Stimulated activated CD4-positive, alpha-beta T cell treated with anti-CD3 and anti-CD28 coated beads, Interleukin-15, amount 100 ng/mL, for 24 hours (primary cell): ENCODE results near the gene NPTXR.
A peak's percentile ranks its signal among the peaks of the same experiment; 100 is the strongest.

Experiments used
- DNase-seq: peaks from one replicate; pipeline ENCODE4 v3.0.0-alpha.2; 2020

NPTXR gene

DNA sequence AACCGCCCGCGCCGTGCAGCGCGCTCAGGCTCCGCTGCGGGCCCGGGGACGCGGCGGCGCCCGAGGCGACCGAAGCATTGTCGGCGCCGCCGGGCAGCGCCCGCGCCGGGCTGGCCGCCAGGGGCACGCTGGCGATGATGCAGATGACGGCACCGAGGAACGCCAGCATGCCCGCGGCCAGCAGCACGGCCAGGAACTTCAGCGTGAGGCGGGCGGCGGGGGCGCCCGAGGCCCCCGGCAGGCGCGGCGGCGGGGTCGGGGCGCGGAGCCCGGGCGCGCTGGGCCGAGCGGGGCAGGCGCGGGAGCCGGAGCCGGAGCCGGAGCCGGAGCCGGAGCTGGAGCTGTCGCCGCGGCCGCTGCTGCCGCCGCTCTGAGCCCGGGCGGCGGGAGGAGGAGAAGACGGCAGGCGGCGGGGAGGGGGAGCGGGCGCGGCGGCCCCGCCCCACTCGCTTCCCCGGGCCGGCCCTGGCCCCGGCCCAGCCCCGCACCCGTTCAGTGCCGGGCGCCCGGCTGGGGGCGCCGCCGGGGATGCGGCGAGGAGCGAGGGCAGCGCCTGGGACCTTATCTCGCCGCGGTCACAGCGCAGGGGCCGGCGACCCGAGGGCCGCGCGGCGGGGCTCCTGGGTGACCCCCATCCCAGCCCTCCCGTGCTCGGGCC lies at the start of gene NPTXR:
TSS of gene NPTXR (minus strand) at position 372 of the 658 bp plus-strand sequence.
- DNase-seq: peak; percentile 60

DNA sequence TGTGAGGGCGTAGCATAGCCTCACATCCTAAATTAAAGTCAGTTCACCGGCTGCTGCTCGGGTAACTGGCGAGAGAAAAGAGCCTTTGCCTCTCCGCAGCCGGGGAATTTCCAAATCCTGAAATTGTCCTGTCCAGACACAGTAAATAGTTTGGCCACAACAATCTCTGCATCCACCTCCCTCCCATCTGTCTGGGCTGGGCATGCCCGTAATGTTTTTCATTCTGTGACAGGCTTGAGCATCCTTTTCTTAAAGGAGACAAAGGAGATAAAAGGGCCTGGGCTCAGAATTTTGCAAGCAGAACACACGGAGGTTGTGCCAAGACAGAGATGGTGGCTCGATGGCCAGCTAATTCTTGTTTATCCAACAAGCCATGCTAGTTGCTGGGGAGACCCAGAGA lies 47.4 kb upstream of the NPTXR start:
- DNase-seq: no peak

DNA sequence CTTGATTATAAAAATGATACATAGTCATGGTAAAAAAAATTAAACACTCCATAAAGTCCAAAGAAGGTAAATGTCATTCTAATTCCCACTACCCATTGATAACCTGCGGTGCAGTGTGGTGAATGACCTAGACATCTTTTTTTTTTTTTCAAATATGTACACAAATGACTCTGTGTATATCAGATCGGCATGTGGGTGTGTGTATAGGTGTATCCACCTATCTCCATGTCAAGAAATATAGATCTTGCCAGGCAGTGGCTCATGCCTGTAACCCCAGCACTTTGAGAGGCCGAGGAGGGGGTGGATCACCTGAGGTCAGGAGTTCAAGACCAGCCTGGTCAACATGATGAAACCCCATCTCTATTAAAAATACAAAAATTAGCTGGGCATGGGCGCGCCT lies 46.5 kb upstream of the NPTXR start:
- no peak for DNase-seq

DNA sequence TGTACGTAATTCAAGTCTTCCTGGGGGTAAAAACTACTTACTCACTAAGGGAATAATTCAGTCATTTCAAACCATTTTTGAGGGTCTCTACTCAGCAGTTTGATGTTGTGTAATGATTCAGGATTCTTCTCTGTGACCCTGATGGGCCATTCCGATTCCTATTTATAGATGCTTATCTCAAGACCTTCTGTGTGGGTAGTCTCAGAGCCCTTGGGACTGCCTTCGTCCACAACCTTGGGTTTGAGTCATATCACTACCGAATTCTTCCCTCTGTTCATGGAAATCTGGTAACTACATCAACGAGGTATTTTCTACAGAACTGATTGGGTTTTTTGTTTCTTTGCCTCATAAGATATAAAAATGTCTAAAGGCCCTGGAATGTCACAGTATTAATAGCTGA lies 42.5 kb upstream of the NPTXR start:
- no peak for DNase-seq

DNA sequence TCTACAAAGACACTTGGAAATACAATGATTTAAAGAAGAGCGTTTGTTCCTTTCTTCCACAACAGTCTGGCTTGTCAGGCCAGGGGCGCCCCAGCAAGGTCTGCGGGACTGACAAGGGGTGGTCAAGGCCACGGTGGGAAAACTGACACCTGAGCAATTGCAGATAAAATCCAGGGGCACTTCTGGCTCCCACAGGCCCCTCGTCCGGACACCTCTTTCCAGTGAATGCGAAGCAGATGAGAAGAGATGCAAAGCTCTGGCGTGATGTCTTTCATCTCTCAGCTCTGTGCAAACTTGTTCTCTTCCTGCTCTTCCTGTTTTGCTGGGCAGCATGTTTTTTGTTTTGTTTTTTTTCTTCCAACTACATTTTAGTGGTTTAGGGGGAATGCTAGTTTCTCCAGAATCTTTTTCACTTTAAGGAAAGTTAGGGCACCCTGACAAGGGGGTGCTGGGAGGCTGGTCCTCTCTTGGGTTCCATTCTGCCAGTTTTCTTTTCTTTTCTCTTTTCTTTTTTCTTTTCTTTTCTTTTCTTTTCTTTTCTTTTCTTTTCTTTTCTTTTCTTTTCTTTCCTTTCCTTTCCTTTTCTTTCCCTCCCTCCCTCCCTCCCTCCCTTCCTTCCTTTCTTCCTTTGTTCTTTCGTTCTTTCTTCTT lies 39.3 kb upstream of the NPTXR start:
- no peak for DNase-seq

DNA sequence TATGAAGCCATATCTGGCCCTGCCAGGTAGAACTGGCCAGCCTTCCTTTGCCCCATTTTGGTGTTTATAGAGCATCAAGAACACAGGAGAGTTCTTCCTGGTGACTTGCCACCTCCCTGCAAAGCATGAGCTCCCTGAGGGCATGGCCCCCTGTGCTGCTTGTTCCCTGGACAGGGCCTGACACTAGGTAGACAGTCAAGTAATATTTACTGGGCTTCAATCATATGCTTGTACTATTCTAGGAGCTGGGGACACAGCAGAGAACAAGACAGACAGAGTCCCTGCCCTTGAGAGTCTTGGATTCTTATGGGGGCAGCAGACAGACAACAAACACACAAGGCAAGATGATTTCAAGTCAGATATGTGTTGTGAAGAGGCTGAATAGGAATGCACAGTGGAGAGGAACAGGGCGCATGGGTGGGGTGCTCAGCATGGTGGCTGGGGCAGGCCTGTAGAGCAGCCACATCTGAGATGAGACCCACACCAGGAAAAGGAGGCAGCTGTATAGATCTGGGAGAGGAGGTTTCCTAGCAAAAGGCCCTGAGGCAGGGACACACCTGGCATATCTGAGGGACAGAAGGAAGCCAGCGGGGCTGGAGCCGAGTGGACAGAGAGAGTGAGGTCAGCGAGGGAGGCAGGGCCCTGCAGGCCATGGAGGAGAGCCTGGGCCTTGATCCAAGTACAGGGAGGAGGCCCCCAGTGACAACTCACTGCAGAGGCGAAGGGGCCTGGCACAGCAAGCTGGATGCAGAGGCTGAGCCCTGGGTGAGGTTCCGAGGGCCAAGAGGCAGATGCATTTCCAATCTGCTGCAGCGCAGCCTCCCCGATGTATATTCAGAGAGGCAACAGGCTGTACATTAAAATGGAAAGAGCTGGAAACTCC lies 38.4 kb upstream of the NPTXR start:
- DNase-seq: no peak

DNA sequence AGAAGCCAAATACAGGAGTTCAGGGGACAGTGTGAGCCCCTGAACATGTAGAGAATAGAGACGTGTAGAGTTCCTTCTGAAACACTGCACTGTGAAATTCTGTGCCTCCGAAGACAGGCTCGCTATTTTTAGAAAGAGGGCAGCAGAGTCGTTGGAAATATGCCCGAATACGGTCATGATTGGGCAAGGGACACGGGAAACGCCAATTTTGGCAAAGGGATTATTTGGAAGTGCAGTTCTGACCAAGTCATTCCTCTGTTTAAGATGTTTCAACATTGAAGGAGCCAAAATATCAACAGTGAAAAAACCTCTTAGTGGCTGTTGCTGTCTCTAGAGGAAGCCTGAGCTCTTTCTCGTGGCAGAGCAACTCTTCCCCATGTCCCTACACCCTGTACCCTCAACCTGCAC lies 37.6 kb upstream of the NPTXR start:
- DNase-seq: no peak

DNA sequence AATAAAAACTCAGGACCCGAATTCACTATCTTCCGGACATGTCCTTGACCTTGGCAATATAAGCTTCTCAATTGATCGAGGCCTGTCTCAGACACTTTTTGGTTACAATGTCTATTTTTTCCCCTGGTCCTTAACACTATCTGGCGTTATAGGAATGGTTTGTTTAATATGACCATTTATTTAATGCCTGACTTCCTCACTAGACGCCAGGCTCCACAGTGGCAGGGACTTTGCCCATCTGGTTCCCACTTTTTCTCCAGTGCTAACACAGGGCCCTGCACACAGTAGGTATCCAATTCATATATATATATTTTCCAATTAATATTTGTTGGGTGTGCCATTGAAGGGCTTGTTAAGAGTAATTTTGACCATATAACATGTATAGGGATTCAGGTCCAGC lies 36.1 kb upstream of the NPTXR start:
- no peak for DNase-seq

DNA sequence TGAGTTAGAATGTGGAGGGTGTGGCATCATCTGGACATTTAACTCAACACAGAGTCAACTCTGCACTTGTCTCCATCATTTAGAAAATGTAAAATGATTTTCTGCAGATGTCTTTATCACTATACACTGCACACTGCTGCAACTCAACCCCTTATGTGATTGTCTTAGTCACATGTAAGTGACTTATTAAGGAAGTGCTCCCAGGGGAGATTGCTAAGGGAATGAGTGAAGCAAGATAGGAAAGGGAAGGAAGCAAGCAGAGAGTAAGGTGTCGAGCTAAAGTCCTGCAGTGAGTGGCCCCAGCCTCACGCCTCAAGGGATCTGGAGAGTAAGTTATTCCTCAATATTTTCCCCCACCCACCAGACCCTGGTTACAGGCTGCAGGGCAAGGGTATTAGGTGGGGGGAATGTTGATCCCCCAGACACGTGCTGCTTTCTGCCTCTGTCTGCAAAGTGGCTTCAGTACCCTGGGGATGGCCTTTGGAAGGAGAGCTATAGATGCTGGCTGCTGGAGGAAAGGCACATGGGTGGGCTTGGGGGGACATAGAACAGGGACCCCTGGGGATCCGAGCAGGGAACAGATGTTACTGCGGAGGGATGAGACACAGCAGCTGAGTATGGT lies 35.4 kb upstream of the NPTXR start:
- no peak for DNase-seq

DNA sequence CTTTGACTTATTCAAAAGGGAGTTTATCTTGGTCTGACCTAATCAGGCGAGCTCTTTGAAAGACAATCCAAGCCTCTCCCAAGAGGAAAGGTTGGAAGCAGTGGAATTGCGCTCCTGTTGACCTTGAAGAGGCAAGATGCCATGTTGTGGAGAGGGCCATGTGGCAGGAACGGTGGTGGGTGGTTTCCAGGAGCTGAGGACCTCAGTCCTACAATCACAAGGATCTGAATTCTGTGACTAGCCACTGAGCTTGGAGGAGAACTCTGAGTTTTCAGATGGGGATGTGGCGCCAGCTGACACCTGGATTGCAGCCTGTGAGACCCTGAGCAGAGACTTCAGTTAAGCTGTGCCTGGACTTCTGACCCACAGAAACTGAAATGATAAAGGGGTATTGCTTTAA lies 34.2 kb upstream of the NPTXR start:
- no peak for DNase-seq

DNA sequence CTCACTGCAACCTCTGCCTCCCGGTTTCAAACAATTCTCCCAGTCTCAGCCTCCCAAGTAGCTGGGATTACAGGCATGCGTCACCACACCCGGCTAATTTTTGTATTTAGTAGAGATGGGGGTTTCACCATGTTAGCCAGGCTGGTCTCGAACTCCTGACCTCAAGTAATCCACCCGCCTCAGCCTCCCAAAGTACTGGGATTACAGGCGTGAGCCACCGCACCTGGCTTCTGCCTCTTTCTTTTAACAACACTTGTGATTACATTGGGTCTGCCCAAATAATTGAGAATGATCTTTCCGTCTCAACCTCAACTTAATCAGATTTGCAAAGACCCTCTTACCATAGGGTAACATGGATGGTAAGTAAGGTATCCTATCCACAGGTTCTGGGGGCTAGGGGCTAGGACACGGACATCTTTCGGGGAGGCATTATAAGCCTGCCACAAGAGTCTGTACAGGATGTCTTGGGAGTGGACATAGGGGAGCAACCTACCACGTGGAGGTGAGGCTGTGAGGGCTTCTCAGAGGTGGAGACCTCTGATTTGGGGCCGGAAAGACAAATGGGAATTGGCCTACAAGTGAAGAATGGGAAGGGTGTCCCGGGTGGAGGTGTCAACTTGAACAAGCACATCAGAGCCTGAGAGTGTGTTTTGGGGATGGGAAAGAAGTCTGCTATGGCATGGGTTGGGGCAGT lies 30.8 kb upstream of the NPTXR start:
- no peak for DNase-seq

DNA sequence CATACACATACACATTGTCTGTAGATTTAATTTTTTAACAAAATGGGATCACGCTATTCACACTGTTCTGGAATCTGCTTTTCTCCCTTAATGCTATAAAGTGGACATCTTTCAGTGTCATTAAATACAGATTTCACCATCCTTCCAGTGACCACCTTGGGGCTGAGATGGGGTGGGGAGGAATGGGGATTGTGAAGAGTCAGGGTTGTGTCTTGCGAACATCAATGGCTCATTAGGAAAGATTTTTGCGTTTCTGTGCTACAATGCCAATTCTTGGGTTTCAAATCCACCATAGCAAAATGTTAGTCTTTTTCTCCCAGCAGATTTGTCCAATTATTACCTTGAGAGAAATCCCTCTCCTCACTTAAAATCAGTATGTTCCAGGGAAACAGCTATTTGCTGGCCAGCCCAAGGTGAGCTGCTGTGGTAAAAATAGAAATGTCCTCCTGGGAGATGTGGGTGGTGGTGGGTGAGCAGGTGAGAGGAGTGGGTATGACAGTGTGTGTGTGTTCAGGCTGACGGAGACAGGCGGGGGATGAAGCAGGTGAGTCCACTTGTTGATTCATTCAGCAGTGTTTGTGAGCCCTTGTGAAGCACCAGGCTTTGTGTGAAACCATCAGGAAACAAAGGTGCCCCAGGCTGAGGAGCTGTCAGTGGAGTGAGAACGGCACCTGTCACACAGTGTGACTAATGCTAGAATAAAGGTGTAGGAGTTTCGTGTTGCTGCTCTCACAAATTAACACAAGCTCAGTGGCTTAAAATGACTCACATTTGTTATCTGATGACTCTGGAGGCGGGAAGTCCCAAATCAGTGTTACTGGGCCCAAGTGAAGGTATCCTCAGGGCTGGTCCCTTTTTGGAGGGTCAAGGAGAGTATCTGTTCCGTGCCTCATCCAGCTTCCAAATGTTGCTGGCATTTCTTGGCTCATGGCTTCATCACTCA lies 29.9 kb upstream of the NPTXR start:
- DNase-seq: peak; percentile 82

DNA sequence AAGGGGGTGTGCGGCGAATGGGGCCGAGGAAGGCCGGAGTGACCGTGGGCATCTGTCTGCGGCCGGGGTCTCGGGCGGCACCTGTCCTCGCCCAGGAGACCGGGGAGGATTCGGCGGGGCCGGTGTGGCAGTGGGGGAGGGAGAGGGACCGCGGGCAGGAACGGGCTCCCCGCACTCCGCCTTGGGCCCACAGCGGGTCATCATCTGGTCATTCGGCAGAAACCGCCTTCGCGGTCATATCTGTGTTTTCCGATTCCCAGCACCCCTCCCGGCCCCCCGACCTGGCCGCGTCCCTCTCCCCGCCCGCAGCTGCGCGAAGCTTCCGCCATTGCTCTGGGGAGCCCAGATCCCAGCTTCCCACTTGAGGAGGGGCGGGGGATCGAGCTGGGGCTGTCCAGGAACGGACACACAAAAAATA lies 29.0 kb upstream of the NPTXR start:
- no peak for DNase-seq

DNA sequence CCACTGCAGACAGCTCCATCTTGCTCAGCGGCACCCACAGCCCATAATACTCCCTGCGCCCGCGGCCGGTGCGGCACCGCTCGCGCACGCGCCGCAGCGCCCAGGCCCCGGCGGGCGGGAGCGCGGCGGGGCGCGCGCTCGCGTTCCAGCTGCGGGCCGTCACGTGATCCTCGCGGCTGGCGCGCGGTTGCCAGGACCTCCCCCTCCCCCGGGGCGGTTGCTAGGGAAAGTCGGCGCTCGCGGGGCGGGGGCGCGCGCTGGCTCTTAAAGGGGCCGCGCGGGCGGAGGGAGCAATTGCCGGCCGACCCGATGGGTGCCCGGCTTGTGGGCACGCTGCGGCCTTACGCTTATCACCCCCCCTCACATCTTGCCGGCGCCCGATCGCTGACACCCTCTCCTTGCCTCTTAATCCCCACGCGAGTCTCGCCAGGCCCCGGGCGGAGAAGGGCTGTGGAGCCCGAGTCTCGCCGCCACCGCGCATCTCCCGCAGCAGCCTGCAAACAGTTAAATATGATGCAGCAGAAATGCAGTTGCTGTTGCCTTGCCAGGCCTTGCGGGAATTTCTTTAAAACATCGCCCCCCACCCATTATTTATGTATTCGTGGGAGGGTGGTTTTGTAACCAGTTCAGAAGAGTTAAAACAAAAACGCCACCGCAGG lies 28.5 kb upstream of the NPTXR start, which contains the start of gene CBX6:
TSS of gene CBX6 (minus strand) at position 45 of the 659 bp plus-strand sequence. CDS start at position 19, 26 bp downstream.
- DNase-seq: peak; percentile 96

DNA sequence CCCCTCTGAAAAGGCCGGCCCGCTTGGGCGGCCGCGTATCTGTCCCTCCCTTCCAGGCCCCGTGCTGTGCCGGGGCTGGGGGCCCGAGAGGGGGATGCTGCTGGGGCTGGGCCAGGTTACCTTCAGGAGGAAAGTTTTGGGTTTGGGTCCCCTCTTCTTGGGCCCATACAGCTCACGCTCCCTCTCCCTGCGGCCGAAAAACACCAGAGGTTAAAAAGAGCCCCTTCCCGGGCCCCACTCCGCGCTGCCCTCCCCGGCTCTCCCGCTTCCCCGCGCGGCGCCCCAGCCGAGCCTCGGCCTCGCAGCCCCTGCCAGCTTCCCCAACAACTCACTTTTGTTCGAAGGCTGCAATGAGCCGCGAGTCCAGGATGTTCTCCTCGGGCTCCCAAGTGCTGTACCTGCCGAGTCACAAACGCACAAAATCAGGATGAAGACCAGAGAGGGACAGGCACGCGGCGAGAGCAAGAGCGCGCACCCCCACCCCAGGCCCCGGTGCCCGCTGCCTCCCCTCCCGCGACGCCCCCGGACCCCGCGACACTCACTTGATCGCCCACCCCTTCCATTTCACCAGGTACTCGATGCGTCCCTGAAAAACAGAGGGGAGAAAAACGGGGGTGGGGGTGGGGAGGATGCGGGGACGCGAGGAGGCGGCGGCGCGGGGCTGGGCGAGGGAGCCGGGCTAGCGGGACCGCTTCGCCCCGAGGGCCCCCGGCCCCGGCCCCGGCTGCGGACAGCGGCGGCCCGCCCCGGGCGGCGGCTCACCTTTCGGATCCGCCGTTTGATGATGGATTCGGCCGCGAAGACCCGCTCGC lies 27.7 kb upstream of the NPTXR start:
- DNase-seq: peak; percentile 50

DNA sequence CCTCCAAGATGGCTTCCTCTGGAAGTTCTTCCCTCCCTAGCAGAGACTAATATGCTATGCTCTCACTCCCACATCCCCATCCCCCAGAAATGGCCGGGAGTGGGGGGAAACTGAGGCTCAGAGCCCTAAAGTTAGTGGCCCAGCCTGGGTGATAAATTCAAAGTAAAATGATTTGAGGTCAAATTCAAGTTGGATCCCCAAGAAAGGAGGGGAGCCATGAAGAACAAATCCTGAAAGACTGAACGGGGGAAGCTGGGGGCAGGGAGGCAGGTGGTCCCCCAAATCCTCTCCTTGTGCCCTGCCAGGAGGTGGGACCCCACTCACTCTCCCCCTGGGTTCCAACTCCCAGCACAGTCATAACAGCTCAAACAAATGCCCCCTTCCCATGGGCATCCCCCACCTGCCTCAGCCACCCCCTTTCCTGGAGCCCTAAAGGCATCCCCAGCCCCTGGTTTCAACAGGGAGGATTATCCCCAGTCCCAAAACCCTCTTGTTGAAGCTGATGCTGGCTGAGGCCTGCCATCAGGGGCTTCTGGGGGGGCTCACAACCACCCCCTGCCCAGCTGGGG lies 27.0 kb upstream of the NPTXR start:
- DNase-seq: no peak

DNA sequence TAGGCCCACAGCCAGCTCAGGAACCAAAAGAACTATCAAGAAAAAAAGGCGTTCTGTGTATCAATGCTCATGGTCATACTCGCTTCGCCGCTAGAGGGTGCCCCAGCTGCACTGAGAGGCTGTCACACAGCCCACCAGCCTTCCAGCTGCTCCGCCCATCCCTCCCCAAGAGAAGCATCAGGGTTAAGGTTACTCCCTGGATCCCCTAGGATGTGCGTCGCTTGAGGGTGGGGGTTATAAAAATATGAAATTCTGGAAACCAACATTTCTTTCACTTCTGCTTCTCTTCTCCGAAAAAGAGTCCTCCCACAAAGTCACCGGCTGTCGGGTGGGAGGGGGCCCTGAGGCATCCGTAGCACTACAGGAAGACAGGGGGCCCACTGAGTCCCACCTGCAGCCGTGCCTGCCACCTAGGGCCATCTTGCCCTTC lies 26.5 kb upstream of the NPTXR start:
- peak; percentile 95 for DNase-seq

DNA sequence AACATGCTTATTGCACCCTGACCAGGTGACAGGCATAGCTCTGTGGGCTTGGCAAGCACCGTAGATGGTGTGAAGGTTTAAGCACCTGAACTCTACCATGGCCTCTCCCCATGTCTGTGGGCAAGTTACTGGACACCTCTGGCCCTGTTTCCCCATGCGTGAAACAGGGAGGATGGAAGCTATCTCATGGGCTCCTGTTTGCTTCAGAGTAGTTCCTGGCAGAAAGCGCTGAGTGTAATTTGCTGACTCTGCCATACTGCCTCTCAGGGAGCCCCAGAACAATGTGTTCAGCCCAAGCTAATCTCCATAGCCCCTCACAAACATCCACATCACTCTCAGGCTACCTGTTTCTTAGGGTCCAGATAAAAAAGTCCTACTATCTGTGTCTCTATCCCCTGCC lies 25.8 kb upstream of the NPTXR start:
- DNase-seq: no peak

DNA sequence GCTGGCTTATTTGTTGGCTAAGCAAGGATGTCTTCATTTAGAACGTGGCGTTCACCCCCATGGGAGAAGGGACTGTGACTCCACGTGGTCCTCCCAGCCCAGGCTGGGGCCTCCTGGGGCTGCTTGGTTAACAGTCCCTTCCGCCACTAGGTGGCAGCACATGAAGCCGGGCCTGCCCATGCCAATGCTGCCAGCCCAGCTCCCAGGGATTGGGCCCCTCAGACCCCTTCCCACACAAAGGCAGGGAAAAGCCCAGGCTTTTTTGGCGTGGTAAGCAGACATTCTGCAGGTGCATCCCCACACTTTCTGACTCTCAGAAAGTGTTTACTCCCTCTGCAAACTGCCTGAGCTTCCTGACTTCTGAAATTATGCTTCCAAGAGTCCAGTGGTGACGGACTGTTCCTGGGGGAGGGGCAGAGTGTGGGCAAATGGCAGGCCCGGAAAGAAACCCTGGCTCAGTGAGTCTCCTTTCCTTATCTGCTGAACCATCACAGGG lies 25.1 kb upstream of the NPTXR start:
- peak; percentile 93 for DNase-seq
